DND-41 (cell line): ENCODE data around the gene PPEF2.

ENCODE experiments used
- EZH2 ChIP-seq: IDR thresholded peaks from 3 replicates; pipeline ENCODE4 v1.6.1; 2012; ENCODE audit warnings: borderline replicate concordance, low read depth, mild to moderate bottlenecking, moderate library complexity, low read length, inconsistent platforms; ENCODE audit not compliant: severe bottlenecking
- TF ChIP-seq, protein P1 (sequence below): IDR thresholded peaks from 2 replicates; pipeline ENCODE4 v1.5.1; 2012; ENCODE audit warnings: borderline replicate concordance, low read length, moderate library complexity, mild to moderate bottlenecking; ENCODE audit not compliant: poor library complexity, severe bottlenecking; ENCODE audit errors: extremely low read depth

DNA sequence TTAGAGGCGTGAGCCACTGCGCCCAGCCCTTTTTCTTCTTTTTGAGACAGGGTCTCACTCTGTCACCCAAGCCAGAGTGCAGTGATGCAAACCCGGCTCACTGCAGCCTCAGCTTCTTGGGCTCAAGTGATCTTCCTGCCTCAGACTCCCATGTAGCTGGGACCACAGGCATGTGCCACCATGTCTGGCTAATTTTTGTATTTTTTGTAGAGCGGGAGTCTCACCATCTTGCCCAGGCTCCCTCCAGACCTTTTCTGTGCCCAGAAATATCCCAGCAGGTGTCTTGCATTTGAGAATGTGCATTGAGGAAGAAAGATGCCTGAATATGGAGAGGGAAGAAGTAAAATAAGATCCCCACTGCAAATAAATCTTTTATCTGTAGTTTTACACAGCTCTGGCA, 58.7 kb downstream of the PPEF2 start:
- TF ChIP-seq, protein P1, sequence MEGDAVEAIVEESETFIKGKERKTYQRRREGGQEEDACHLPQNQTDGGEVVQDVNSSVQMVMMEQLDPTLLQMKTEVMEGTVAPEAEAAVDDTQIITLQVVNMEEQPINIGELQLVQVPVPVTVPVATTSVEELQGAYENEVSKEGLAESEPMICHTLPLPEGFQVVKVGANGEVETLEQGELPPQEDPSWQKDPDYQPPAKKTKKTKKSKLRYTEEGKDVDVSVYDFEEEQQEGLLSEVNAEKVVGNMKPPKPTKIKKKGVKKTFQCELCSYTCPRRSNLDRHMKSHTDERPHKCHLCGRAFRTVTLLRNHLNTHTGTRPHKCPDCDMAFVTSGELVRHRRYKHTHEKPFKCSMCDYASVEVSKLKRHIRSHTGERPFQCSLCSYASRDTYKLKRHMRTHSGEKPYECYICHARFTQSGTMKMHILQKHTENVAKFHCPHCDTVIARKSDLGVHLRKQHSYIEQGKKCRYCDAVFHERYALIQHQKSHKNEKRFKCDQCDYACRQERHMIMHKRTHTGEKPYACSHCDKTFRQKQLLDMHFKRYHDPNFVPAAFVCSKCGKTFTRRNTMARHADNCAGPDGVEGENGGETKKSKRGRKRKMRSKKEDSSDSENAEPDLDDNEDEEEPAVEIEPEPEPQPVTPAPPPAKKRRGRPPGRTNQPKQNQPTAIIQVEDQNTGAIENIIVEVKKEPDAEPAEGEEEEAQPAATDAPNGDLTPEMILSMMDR = no peak
- no peak for TF ChIP-seq EZH2
